Measurements from ENCODE around the gene SELENOK.

GRCh38 chr3:53846851-53847155 lies 44.9 kb downstream of the SELENOK start:
- no peak for TF ChIP-seq EZH2 (IDR thresholded peaks at IDR 0.05; ENCODE audit: borderline replicate concordance, insufficient read depth, low read length, poor library complexity, severe bottlenecking)
- no peak for TF ChIP-seq CTCF (IDR thresholded peaks at IDR 0.05; ENCODE audit: poor library complexity, severe bottlenecking)
- no peak for TF ChIP-seq POLR2AphosphoS5 (IDR thresholded peaks at IDR 0.05)
- no peak for TF ChIP-seq REST (IDR thresholded peaks at IDR 0.05; ENCODE audit: borderline replicate concordance)
- TF ChIP-seq RAD21 (conservative IDR thresholded peaks at IDR 0.05) = no peak
- TF ChIP-seq SMC3 (conservative IDR thresholded peaks at IDR 0.05; ENCODE audit: poor library complexity) = no peak
